DND-41 (cell line): ENCODE measurements around the gene GSTK1.

Experiments
- ATAC-seq: fragments of 200-7000 bp; cut with Tn5 transposase; 3 replicates; pipeline ENCODE4 v1.9.1; 2021; ENCODE audit warnings: low read depth; ENCODE audit not compliant: insufficient read depth
- DNase-seq: peaks from one replicate; pipeline ENCODE4 v3.0.0-alpha.2; 2020
- H2AFZ ChIP-seq: 2 replicates; pipeline ENCODE4 v1.6.0; 2012; ENCODE audit warnings: low read depth, low read length
- H3K27ac ChIP-seq: 2 replicates; pipeline ENCODE4 v1.5.1; 2012; ENCODE audit warnings: low read length, inconsistent platforms
- H3K27me3 ChIP-seq: fragments of 200-600 bp; sonication (generic); 2 replicates; pipeline ENCODE4 v1.6.0; 2012; ENCODE audit warnings: low read length, mild to moderate bottlenecking, inconsistent platforms; ENCODE audit not compliant: insufficient read depth, poor library complexity
- H3K36me3 ChIP-seq: 2 replicates; pipeline ENCODE4 v1.5.1; 2012; ENCODE audit warnings: low read length, inconsistent platforms; ENCODE audit not compliant: insufficient read depth
- H3K4me1 ChIP-seq: 2 replicates; pipeline ENCODE4 v1.5.1; 2012; ENCODE audit warnings: mild to moderate bottlenecking, low read length; ENCODE audit not compliant: insufficient read depth
- H3K4me2 ChIP-seq: 2 replicates; pipeline ENCODE4 v1.6.0; 2012; ENCODE audit warnings: mild to moderate bottlenecking, moderate library complexity, low read length, inconsistent platforms; ENCODE audit not compliant: insufficient read depth
- H3K4me3 ChIP-seq, 2 experiments: fragments of 200-600 bp in 1 of 2; shearing (Covaris generic) in 1 of 2; 2 replicates each; pipeline ENCODE4 v1.5.1; 2012 to 2016; ENCODE audit warnings: inconsistent platforms in 2 of 2, low read length in 2 of 2, mild to moderate bottlenecking in 2 of 2, low read depth in 1 of 2, moderate library complexity in 1 of 2
- H3K79me2 ChIP-seq: 2 replicates; pipeline ENCODE4 v1.6.0; 2012; ENCODE audit warnings: low read length, inconsistent platforms; ENCODE audit not compliant: insufficient read depth
- H3K9ac ChIP-seq: 2 replicates; pipeline ENCODE4 v1.6.0; 2012; ENCODE audit warnings: low read depth, mild to moderate bottlenecking, inconsistent platforms, low read length, moderate library complexity
- H3K9me3 ChIP-seq: 2 replicates; pipeline ENCODE4 v1.5.1; 2012; ENCODE audit warnings: low read length, moderate library complexity, mild to moderate bottlenecking, inconsistent platforms; ENCODE audit not compliant: insufficient read depth, severe bottlenecking
- H4K20me1 ChIP-seq: 2 replicates; pipeline ENCODE4 v1.6.0; 2012; ENCODE audit warnings: low read length; ENCODE audit not compliant: insufficient read depth
- EZH2 ChIP-seq: IDR thresholded peaks from 3 replicates; pipeline ENCODE4 v1.6.1; 2012; ENCODE audit warnings: borderline replicate concordance, low read depth, mild to moderate bottlenecking, moderate library complexity, low read length, inconsistent platforms; ENCODE audit not compliant: severe bottlenecking
- TF ChIP-seq, protein P1 (sequence below): IDR thresholded peaks from 2 replicates; pipeline ENCODE4 v1.5.1; 2012; ENCODE audit warnings: borderline replicate concordance, low read length, moderate library complexity, mild to moderate bottlenecking; ENCODE audit not compliant: poor library complexity, severe bottlenecking; ENCODE audit errors: extremely low read depth

Gene GSTK1

DNA sequence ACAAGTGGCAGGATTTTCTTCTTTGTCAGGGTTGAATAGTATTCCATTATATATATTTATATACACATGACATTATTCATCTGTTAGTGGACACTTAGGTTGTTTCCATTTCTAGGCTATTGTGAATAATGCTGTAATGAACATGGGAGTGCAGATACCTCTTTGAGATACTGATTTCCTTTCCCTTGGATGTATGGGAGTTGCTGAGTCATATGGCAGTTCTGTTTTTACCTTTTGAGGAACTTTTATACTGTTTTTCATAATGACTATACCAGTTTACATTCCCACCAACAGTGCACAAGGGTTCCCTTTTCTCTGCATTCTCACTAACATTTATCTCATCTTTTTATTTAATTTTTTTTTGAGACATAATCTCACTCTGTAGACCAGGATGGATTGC, 50.9 kb downstream of the GSTK1 start:
- peaks cover 3% of the 10 kb centered on the region; the same call in 1 of the 2 replicates for H3K36me3 ChIP-seq
- no peaks in the 10 kb centered on the region for H3K4me1 ChIP-seq
- no peaks in the 10 kb centered on the region for H3K9me3 ChIP-seq
- H3K9ac ChIP-seq = no peak overlapping the region
- no peaks in the 10 kb centered on the region for H3K79me2 ChIP-seq
- TF ChIP-seq, protein P1, sequence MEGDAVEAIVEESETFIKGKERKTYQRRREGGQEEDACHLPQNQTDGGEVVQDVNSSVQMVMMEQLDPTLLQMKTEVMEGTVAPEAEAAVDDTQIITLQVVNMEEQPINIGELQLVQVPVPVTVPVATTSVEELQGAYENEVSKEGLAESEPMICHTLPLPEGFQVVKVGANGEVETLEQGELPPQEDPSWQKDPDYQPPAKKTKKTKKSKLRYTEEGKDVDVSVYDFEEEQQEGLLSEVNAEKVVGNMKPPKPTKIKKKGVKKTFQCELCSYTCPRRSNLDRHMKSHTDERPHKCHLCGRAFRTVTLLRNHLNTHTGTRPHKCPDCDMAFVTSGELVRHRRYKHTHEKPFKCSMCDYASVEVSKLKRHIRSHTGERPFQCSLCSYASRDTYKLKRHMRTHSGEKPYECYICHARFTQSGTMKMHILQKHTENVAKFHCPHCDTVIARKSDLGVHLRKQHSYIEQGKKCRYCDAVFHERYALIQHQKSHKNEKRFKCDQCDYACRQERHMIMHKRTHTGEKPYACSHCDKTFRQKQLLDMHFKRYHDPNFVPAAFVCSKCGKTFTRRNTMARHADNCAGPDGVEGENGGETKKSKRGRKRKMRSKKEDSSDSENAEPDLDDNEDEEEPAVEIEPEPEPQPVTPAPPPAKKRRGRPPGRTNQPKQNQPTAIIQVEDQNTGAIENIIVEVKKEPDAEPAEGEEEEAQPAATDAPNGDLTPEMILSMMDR = no peak
- TF ChIP-seq EZH2 = no peak
- no peak overlapping the region for H3K4me2 ChIP-seq
- no peaks in the 10 kb centered on the region for H4K20me1 ChIP-seq
- H3K27ac ChIP-seq = no peak overlapping the region
- no peak for ATAC-seq
- H2AFZ ChIP-seq = no peak overlapping the region
- no peak overlapping the region for H3K4me3 ChIP-seq
- no peak for DNase-seq
- no peaks in the 10 kb centered on the region for H3K27me3 ChIP-seq

DNA sequence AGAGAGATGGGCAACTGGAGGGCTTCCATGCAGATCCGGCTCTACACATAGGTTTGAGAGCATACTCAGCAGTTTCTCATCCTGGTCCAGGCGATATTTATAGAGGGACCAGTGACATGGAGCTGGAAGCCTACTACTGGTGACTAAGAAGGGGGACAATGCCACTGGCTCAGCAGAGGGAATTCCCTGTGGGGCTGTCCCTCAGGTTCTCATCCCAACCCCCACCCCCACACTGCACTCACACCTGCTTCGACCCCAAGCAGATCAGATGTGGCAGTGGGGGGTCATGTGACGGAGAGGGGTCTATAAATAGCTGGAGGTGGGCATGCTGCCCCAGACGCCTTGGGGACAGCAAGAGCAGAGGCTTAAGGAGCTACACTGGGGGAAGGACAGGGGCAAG, 52.5 kb downstream of the GSTK1 start, which contains the start of gene CLCN1:
Gene CLCN1 (plus strand): TSS at position 336 of the 400 bp plus-strand sequence. CDS start 102 bp downstream, outside the sequence.
- Histone ChIP-seq H4K20me1 (no peaks in the 10 kb centered on the region), H2AFZ (no peak within 1 kb of the TSS), H3K9me3 (no peaks in the 10 kb centered on the region), H3K4me1 (no peaks in the 10 kb centered on the region), H3K27me3 (no peaks in the 10 kb centered on the region), H3K27ac (no peak within 1 kb of the TSS), H3K9ac (no peak within 1 kb of the TSS), H3K79me2 (no peaks in the 10 kb centered on the region), H3K36me3 (no peaks in the 10 kb centered on the region), H3K4me2 (no peak within 1 kb of the TSS), H3K4me3 (no peak within 1 kb of the TSS)
- ATAC-seq (no peak), DNase-seq (no peak)
- no peak for TF ChIP-seq EZH2
- TF ChIP-seq, protein P1 = no peak

DNA sequence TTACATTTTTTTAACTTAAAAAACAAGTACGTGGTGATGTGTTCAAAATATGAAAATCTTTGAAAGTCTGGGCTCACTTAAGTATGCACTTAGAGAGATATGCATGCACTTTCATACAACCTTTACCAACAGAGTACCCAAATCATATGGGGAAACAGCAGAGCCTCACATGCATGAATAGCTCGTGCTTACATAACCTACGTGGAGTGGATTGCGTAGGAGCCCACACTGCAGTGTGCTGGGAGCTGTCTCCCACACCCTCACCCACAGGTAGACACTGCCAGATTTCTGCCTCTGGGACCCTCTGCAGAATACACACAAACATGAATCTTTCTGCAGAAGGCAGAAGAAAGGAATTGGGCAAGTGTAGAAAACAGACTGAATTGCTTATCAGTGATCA, 53.3 kb downstream of the GSTK1 start:
- Histone ChIP-seq H3K36me3 (no peaks in the 10 kb centered on the region), H3K4me1 (no peaks in the 10 kb centered on the region), H3K4me3 (no peak overlapping the region), H3K27me3 (no peaks in the 10 kb centered on the region), H3K79me2 (no peaks in the 10 kb centered on the region), H2AFZ (no peak overlapping the region), H3K9me3 (no peaks in the 10 kb centered on the region), H3K4me2 (no peak overlapping the region), H3K27ac (no peak overlapping the region), H3K9ac (no peak overlapping the region), H4K20me1 (no peaks in the 10 kb centered on the region)
- no peak for TF ChIP-seq EZH2
- TF ChIP-seq, protein P1 = no peak
- no peak for ATAC-seq
- DNase-seq = no peak

DNA sequence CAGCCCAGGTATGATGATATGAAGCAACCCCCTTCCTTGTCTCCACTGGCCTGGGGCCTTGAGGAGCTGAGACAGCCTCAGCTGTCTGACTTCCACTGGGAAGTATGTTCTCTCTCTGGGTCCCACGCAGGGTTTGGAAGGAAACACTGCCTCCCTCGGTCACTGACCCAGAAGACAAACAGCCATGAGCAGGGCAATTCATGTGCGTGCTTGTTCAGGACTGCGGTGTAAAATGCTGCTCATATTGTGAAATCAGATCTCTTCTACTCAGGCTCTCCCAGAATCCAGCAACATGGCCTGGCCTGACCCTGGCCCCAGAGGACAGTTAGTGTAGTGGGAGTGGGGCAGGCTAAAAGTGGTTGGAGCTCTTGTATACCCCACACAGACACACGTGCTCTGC, 55.4 kb downstream of the GSTK1 start:
- H3K4me2 ChIP-seq = no peak overlapping the region
- H3K36me3 ChIP-seq = no peaks in the 10 kb centered on the region
- no peak overlapping the region for H3K4me3 ChIP-seq
- no peaks in the 10 kb centered on the region for H3K27me3 ChIP-seq
- H4K20me1 ChIP-seq = no peaks in the 10 kb centered on the region
- no peaks in the 10 kb centered on the region for H3K4me1 ChIP-seq
- ATAC-seq (no peak), DNase-seq (no peak)
- H3K27ac ChIP-seq = no peak overlapping the region
- H3K9ac ChIP-seq = no peak overlapping the region
- H3K9me3 ChIP-seq = no peaks in the 10 kb centered on the region
- no peaks in the 10 kb centered on the region for H3K79me2 ChIP-seq
- no peak for TF ChIP-seq EZH2
- TF ChIP-seq, protein P1 = no peak
- no peak overlapping the region for H2AFZ ChIP-seq
